MM.1S (cell line): Measurements from ENCODE around the gene AMBRA1.

Source experiments
- EZH2 ChIP-seq: fragments of 300-600 bp; sonication (generic); optimal IDR thresholded peaks from 2 replicates; pipeline ENCODE3; 2017; ENCODE audit warnings: low read depth, mild to moderate bottlenecking, antibody characterized with exemption, low read length, mixed read lengths
- EZH2phosphoT487 ChIP-seq: fragments of 300-600 bp; sonication (generic); IDR thresholded peaks from 2 replicates; pipeline ENCODE4 v1.6.1; 2018; ENCODE audit warnings: antibody characterized with exemption, low read length
- TF ChIP-seq, protein P1 (sequence below): fragments of 300-600 bp; sonication (generic); IDR thresholded peaks from 2 replicates; pipeline ENCODE4 v1.5.1; 2016; ENCODE audit warnings: antibody characterized with exemption, low read length, mixed read lengths

DNA sequence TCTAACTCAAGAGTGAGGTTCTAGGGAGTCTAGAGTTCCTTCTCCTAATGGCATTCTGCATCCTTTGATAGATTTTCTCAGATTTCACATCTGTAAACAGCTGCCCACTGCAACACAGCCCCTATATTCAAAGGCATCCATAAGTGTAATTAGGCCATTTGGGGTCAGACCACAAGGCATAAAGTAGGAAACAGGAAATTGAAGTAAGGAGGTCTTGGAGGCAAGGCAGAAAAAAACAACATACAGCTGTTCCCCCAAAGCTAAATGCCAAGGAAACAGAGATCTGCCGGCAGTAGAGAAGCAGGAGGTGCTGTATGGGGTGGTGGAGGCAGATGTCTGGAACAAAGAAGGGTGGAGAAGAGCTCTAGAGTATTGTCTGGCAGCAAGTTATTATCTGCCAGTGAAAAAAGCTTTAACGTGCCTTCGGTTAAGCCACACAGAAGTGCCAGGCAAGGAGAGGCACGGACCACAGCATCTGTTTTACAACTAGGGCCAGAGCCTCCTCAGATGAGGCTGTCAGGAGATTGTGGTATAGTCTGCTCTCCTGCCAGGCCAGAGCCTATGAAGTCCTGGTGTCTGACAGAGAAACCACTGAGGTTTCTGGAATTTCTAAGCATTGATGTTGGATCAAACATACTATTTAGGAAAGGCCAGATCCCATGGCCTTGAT, 102.0 kb downstream of the AMBRA1 start:
- TF ChIP-seq, protein P1, sequence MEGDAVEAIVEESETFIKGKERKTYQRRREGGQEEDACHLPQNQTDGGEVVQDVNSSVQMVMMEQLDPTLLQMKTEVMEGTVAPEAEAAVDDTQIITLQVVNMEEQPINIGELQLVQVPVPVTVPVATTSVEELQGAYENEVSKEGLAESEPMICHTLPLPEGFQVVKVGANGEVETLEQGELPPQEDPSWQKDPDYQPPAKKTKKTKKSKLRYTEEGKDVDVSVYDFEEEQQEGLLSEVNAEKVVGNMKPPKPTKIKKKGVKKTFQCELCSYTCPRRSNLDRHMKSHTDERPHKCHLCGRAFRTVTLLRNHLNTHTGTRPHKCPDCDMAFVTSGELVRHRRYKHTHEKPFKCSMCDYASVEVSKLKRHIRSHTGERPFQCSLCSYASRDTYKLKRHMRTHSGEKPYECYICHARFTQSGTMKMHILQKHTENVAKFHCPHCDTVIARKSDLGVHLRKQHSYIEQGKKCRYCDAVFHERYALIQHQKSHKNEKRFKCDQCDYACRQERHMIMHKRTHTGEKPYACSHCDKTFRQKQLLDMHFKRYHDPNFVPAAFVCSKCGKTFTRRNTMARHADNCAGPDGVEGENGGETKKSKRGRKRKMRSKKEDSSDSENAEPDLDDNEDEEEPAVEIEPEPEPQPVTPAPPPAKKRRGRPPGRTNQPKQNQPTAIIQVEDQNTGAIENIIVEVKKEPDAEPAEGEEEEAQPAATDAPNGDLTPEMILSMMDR, result no peak
- no peak for TF ChIP-seq EZH2
- TF ChIP-seq EZH2phosphoT487, result no peak
